Activated naive CD4-positive, alpha-beta T cell treated with anti-CD3 and anti-CD28 coated beads, Interleukin-2, amount 50 U/mL, for 72 hours (primary cell): ENCODE data around the gene TLE1. TPM values are rescaled to one million over a fixed set of nuclear protein-coding genes. Genes with fewer than 3 reads are reported as not detected.

Experiments used
- ATAC-seq, 2 donors: fragments of 150-1000 bp; cut with Tn5 transposase; 2 replicates each; pipeline ENCODE4 v1.10.0; 2021; ENCODE audit warnings: mild to moderate bottlenecking in 2 of 2, moderate library complexity in 2 of 2
- DNase-seq, 2 donors: peaks; one replicate each; pipeline ENCODE4 v3.0.0; 2021 to 2022; ENCODE audit warnings: low spot score in 2 of 2
- H3K27ac Mint-ChIP-seq, 2 donors: one replicate each; pipeline ENCODE4 v1.8.0; 2022; ENCODE audit warnings: mild to moderate bottlenecking in 2 of 2, mixed read lengths in 2 of 2
- H3K36me3 Mint-ChIP-seq, 2 donors: one replicate each; pipeline ENCODE4 v1.8.0; 2022; ENCODE audit warnings: mixed read lengths in 2 of 2
- H3K9me3 Mint-ChIP-seq, 2 donors: one replicate each; pipeline ENCODE4 v1.8.0; 2022; ENCODE audit warnings: mixed read lengths in 2 of 2
- total RNA-seq, 2 donors: library from RNA; stranded (reverse); gene quantifications; one replicate each; pipeline ENCODE4 v1.2.3, GENCODE V29; 2022

The TLE1 gene
- total RNA-seq, 2 donors from 2014 or later, result 0.20 to 0.33 TPM

DNA sequence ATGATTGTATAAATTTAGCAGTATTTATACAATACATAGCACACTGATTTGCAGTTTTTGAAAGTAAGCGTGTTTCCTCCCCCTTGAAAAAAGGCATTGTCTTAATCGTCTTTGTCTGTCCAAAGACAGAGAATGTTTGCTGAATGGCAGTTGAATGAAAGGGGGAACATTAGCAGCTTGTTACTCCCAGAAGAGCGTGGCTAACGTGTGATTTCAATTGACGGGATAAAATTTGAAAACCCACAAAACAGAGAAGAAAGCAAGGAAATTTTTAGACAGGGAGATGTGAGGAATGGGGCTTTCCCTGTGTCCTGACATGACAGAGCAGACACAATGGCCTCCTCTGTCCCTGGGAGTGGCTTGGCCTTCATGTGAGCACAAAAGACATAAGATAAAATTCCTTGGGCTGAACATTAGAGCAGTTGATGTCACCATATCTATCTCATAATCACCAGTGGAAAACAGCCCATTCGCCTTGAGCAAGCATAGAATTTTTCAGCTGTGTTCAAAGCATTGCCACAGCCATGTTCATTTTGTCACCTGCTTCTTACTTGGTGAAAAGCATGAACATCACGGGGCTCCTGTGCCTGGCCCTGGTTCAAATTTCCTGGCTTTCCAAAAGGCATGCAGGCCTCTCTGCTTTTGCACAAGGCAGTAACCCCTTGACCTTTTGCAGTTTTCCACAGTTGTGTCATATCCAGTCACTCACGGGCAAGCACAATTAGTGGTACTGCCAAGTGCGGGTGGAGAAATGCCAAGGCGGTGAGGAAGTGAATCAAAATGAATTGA is 126.9 kb downstream of the TLE1 start:
- no peak overlapping the region for H3K27ac Mint-ChIP-seq
- peaks cover 9 to 28% of the 10 kb centered on the region in 2 donors for H3K9me3 Mint-ChIP-seq

DNA sequence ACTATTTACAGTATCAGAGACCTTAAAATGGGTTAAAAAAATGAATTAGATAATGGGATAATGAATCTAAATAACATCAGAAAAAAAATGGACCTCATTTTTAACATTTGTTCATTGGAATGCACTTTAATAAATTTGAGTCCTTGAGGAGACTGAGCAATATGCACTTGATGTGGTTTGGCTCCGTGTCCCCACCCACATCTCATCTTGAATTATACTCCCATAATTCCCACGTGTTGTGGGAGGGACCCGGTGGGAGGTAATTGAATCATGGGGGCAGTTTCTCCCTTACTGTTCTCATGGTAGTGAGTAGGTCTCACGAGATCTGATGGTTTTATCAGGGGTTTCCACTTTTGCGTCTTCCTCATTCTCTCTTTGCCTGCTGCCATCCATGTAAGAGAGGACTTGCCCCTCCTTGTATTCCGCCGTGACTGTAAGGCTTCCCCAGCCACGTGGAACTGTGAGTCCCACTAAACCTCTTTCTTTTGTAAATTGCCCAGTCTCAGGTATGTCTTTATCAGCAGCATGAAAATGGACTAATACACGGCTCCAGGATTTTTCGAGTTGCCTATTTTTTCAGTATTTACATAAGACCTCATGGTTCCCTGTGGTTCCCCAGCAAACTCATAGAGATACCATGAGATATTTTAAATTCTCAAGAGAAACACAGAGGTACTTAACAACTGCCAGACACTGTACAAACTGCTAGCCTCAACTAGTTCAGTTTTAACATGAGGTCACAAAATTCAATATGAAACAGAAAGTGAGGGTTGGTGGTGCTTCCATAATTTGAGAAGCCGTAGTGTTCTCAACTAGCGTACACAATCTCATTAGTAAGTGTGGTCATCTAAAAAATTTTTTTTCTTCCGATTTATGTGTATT is 128.3 kb downstream of the TLE1 start:
- DNase-seq, result no peak
- no peak for ATAC-seq
- H3K36me3 Mint-ChIP-seq, result peaks cover 0 to 9% of the 10 kb centered on the region in 2 donors
- no peak overlapping the region for H3K27ac Mint-ChIP-seq
- H3K9me3 Mint-ChIP-seq, result peaks cover 9 to 28% of the 10 kb centered on the region in 2 donors

More for the DNA sequence above, 126.9 kb downstream of the TLE1 start:
- DNase-seq (no peak), ATAC-seq (no peak)
- peaks cover 0 to 9% of the 10 kb centered on the region in 2 donors for H3K36me3 Mint-ChIP-seq

DNA sequence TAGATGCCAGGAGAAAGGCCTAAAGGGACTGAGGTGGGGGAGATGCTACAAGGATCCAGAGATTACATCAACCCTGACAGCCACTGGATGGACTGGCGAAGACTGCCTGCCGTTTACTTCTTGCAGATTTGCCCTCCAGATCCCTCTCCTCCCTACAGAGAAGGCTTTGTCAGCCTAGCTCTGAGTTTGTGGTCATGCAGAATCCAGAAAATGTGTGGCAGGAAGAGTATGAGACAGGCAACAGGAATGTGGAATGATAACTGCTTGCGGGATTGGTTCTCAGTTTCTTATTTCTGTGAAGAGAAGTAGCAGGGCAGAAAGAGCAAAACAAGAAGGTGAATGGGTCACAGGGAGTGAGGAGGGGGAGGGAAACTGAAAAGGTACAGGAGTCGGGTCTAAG is 129.6 kb downstream of the TLE1 start:
- peaks cover 0 to 9% of the 10 kb centered on the region in 2 donors for H3K36me3 Mint-ChIP-seq
- no peak overlapping the region for H3K27ac Mint-ChIP-seq
- ATAC-seq (no peak), DNase-seq (no peak)
- H3K9me3 Mint-ChIP-seq, result peaks cover 7 to 22% of the 10 kb centered on the region in 2 donors

DNA sequence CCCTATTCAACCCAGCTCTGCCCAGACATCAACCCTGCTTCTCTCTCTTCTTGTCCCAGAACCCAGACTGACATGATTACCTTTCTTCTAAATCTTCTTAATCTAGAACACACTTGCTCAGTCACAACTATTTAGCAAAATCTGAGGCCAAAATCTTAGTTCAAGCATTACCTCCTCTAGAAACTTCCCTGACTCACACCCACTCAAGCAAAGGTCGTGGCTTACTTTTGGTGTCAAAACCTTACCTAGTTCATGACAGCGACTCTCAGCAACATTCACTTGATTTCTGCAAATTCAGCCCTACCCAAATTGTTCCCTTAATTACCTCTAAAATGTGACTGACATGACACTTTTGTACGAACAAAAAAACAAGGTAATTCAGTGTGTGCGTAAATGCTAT is 130.2 kb downstream of the TLE1 start:
- Mint-ChIP-seq H3K27ac (no peak overlapping the region), H3K36me3 (peaks cover 0 to 9% of the 10 kb centered on the region in 2 donors), H3K9me3 (peaks cover 1 to 17% of the 10 kb centered on the region in 2 donors)
- no peak for ATAC-seq
- no peak for DNase-seq

DNA sequence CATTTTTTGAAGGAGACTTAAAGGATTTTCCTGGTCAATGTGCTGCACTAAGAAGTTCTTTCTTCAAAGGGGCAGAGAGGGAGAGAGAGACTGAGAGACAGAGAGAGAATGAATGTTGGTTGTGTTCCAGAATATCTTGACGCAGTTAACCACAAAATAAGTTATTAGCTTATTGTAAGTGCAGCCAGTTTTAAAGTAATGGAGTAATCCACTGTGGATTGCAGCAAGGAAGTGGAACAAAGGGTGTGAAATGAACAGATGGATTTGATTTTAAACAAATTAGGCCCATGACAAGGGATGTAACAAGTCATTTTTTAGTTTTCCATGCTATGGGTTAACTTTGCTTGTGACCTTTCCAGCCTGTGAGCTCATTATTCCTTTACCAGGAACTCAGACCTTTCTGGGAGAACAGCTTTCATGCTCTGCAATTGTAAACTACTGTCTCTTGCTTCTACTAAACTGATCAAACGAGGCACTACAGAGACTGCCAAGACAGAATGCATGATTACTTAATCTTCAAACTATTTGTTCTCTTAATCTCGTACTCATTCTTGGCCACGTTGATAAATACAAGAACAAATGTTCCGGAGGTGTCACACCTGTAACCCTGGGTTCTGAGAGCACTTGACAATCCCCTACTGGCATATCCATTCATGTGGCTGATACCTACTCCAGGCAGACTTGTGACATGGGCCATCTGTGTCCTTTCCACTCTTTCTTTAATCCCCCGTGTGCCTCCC is 131.1 kb downstream of the TLE1 start:
- DNase-seq (no peak), ATAC-seq (no peak)
- peaks cover 0 to 9% of the 10 kb centered on the region in 2 donors for H3K36me3 Mint-ChIP-seq
- H3K27ac Mint-ChIP-seq, result no peak overlapping the region
- H3K9me3 Mint-ChIP-seq, result peaks cover 0 to 14% of the 10 kb centered on the region in 2 donors

DNA sequence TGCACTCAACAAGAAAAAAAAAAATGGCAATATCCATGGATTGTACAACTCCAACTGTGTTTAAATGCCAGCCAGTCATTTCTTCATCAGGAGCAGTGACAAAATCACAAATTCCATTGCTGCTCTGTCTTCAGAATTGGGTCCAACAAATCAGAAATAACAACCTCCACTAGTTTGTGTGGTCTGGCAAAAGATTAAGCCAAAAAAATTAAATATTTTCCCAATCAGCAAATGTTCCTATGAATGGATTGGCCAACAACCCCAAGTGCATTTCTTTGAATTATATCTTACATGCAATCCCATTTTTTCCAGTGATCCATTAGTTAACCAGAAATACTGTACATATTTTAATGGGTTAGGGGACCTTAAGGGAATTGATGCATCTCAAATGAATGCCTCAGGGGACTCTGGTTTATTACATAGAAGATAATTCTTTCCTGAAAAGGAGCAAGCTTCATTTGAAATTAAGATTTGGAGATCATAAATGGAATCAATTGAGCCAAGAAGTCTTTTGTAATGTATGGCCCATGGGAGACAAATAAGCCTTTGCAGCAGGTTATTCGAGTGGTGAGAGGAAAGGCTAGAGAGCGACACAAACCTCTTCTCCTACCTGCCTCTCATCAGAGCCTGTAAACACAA is 131.8 kb downstream of the TLE1 start:
- H3K36me3 Mint-ChIP-seq, result peaks cover 0 to 9% of the 10 kb centered on the region in 2 donors
- H3K9me3 Mint-ChIP-seq, result peaks cover 0 to 14% of the 10 kb centered on the region in 2 donors
- ATAC-seq, result no peak
- DNase-seq, result no peak
- no peak overlapping the region for H3K27ac Mint-ChIP-seq

DNA sequence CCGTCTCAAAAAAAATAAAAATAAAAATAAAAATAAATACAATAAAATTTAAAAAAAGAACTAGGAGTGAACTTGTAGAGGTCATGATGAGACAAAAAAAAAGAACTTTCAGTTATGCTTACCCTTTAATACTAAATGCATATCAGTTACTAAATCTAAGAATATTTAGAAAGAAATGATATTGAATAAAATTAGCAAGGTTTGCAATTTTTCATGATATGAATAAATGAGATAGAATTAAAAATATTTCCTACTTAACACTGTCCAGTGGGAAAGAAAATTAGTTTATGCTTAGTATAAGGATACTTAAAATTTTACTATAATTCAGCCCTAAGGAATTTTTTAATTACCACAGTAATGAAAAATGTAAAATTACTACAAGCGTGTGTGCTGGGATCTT is 132.4 kb downstream of the TLE1 start:
- peaks cover 0 to 14% of the 10 kb centered on the region in 2 donors for H3K9me3 Mint-ChIP-seq
- no peak for DNase-seq
- ATAC-seq, result no peak
- H3K36me3 Mint-ChIP-seq, result peaks cover 0 to 9% of the 10 kb centered on the region in 2 donors
- H3K27ac Mint-ChIP-seq, result no peak overlapping the region

DNA sequence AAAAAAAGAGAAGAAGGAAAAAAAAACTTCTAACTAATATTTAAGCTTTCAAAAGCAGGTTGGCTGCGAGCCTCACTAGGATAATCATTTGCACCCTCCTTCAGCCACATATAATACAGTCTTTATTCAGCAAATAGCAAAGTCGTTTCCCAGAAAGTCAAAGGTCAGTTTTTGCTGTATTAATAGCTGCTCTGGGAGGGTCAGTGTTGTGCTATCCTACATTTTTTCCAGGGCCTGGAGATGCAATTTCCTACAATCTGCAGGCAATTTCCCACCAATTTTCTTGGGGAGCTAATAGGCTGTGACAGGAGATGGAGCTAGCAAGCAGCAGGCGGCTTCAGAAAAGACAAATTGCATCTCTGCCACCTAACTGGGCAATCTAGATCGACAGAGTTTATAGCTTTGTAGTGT is 136.8 kb downstream of the TLE1 start:
- DNase-seq (no peak), ATAC-seq (no peak)
- H3K27ac Mint-ChIP-seq, result no peak overlapping the region
- no peaks in the 10 kb centered on the region for H3K36me3 Mint-ChIP-seq
- H3K9me3 Mint-ChIP-seq, result peaks cover 0 to 3% of the 10 kb centered on the region in 2 donors

DNA sequence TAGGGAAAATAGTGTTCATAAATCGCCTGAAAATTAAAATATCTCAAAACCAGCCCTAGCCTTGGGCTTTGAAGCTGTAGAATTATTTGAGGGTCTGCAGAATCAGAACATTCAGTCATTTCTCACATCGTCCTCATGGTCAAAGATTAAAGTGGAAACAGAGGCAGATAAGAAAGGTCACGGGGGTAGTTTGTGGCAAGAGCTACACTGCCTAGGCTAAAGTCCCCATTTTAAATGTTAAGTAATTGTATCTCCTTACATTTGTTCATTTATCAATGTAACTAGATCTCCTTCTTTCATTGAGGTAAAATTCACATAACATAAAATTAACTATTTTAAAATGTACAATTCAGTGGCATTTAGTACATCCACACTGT is 139.2 kb downstream of the TLE1 start:
- H3K36me3 Mint-ChIP-seq, result no peaks in the 10 kb centered on the region
- H3K9me3 Mint-ChIP-seq, result peaks cover 0 to 3% of the 10 kb centered on the region in 2 donors
- H3K27ac Mint-ChIP-seq, result no peak overlapping the region
- no peak for DNase-seq
- no peak for ATAC-seq

DNA sequence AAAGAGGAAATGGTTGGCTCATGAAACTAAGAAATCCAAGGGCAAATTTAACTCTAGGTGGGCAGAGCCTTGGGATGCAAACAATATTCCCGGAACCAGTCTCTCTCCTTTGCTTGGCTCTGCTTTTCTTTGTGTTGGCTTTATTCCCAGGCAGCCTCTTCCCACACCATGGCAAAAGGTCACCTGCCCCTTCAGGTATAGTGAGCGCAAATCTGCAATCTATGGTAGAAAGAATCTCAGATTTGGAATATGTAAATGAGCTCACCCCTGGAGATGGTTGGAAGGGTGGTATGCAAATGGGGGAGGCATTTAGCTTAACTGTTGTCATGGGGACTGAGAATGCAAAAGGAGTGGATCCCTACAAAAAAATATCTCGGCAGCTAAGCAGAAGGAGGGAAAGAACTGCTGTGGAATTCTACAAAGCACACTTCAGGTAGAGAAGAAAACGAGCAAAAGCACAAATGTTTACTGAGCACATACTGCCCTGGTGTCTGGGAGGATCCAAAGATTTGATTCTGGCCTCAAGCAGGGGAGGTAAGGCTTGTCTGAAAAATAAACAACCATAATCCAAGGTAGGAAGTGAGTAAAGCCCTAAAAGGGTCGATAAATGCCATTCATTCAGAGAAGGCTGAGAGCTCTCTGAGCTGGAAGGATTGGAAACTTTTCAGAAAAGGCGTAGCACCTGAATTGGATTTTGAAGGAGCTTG is 139.7 kb downstream of the TLE1 start:
- Mint-ChIP-seq H3K27ac (no peak overlapping the region), H3K36me3 (no peaks in the 10 kb centered on the region), H3K9me3 (peaks cover 0 to 3% of the 10 kb centered on the region in 2 donors)
- no peak for DNase-seq
- no peak for ATAC-seq

DNA sequence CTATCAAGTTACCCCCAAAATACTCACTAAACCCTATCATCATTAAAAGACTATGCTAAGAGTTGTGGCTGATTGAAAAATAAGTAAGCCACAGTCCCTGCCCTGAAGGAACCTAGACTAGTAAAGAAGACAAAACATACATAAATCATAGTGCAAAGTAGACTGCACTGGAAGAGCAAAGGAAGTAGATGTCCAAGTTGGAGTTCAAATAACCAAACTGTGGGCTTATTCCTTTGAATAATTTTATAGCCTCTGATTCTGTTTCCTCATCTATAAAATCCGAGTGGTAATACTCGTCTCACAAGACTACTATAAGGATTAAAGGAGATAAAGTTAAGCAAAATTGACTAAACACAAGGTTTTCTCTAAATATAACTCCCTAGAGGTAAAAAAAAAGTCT is 140.4 kb downstream of the TLE1 start:
- DNase-seq (no peak), ATAC-seq (no peak)
- Mint-ChIP-seq H3K27ac (no peak overlapping the region), H3K9me3 (peaks cover 0 to 3% of the 10 kb centered on the region in 2 donors), H3K36me3 (no peaks in the 10 kb centered on the region)

DNA sequence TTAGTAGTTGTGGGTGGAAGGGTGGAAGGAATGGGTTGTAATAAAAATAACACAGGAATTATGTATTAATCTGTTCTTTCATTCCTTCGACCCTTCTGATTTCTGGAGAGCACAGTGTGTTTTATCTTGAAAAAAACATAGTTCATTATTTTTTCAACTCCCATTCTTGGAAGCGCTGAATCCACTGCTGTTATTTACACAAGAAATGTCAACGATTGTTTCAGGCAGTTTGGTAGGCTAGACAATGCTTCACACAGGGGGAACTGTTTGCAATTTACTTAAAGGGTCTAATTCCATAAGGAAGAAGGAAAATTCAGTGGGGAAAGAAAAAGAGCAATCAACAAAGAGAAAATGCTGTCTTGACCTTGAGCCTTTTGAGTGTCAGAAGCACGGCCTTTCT is 142.9 kb downstream of the TLE1 start:
- Mint-ChIP-seq H3K9me3 (peaks cover 0 to 3% of the 10 kb centered on the region in 2 donors), H3K36me3 (no peaks in the 10 kb centered on the region)
- no peak for ATAC-seq

DNA sequence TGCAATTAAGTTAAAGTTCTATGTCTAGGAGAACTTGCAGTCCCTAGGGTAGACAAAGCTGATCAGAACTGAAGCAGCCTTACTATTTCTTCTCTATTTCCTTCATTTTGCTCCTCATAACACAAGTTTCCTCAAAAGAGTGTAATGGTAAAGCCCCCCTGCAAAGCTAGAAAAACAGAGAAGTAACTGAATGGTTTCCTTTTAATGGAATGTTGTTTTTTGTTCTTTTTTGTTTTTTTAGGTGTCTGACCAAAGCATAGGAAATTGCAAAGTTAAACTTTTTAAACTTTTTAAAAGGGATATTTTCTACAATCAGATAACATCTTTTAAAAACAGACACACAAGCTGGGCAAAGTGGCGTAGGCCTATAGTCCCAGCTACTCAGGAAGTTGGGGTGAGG is 145.7 kb downstream of the TLE1 start:
- Mint-ChIP-seq H3K36me3 (no peaks in the 10 kb centered on the region), H3K27ac (no peak overlapping the region), H3K9me3 (peaks cover 0 to 5% of the 10 kb centered on the region in 2 donors)
- ATAC-seq, result no peak
- no peak for DNase-seq

More for the DNA sequence above, 142.9 kb downstream of the TLE1 start:
- no peak for DNase-seq
- H3K27ac Mint-ChIP-seq, result no peak overlapping the region

DNA sequence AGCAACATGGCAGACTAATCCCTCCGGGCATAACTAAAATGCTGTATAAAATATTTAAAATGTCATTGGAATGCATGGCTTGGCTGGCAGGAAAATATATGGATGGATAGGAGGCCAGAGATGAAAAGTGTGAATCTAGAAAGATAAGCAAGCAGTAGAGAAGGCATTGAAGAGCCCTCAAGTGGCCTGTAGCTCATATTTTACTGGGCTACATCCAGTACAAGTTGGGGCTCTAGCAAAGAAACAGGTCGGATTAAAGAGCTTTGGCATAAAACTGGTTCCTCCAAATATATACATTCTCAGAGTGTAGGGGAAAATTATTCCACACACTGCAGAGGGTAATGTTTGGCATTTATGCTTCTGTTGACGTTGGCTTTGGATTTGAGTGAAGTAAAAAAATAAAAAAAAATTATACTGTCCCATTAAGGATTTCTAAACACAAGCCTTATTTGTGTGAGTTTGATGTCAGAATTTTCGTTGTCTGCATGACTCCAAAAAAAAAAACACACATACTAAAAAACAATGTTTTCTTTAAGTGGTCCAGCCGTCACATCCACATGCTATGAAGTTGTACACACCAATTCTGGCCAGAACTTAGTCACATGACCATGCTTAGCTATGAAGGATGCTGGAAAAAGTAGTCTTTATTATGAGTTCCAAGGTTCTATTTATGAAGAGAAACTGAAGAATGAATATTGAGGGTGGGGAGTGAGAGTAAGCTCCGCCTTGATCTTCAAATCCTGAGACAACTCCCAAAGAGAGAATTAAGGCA is 147.0 kb downstream of the TLE1 start:
- no peak overlapping the region for H3K27ac Mint-ChIP-seq
- H3K9me3 Mint-ChIP-seq, result peaks cover 0 to 4% of the 10 kb centered on the region in 2 donors
- H3K36me3 Mint-ChIP-seq, result no peaks in the 10 kb centered on the region
- DNase-seq (no peak), ATAC-seq (no peak)

DNA sequence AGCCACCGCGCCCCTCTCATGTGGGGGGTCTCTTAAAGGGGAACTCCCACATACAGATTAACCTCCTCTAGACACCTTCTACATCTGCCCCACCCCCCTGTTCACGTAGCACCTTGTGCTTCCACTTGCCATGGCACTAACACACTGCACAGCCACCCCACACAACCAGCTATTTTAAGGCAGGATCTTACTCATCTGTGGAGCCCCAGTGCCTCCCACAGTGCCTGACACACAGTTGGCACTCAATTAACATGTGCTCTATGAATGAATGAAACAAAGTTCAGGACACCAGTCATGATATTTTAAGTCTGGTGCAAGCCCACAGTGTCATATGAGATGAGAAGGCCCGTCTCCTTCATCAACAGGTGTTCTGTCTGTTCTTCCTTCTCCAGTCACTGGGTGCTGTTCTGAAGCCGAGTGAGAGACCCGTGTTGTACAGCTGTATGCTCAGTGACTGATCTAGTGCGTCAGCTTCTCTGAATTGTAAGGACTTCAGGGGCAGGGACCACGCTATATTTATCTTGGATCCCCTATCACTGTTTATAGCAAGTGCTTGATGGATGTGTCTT is 149.1 kb downstream of the TLE1 start:
- Mint-ChIP-seq H3K36me3 (no peaks in the 10 kb centered on the region), H3K9me3 (peaks cover 0 to 4% of the 10 kb centered on the region in 2 donors), H3K27ac (no peak overlapping the region)
- ATAC-seq (no peak), DNase-seq (no peak)
